ENCODE results near the gene CAPN13.

CAPN13 gene

GRCh38 chr2:30807249-30807648 lies at the start of gene CAPN13:
Gene CAPN13 (minus strand): TSS chr2:30807446. CDS start chr2:30787325, 20,121 bp downstream.
- no peak for DNase-seq

- no peak for DNase-seq
These were observed 40.6 kb upstream of the CAPN13 start for GRCh38 chr2:30847841-30848240.

GRCh38 chr2:30847329-30847728 lies 40.1 kb upstream of the CAPN13 start:
- DNase-seq = no peak

- no peak for DNase-seq
These were observed 21.3 kb upstream of the CAPN13 start for GRCh38 chr2:30828586-30828985.

- DNase-seq = no peak
These were observed 19.7 kb upstream of the CAPN13 start for GRCh38 chr2:30826916-30827315.

GRCh38 chr2:30826481-30826880 lies 19.2 kb upstream of the CAPN13 start:
- DNase-seq = no peak

- no peak for DNase-seq
These were observed 16.2 kb upstream of the CAPN13 start for GRCh38 chr2:30823452-30823851.

GRCh38 chr2:30821960-30822359 lies 14.7 kb upstream of the CAPN13 start:
- no peak for DNase-seq

GRCh38 chr2:30820381-30821055 lies 13.3 kb upstream of the CAPN13 start:
- DNase-seq = no peak

- DNase-seq = no peak
These were observed 2.7 kb upstream of the CAPN13 start for GRCh38 chr2:30809938-30810337.

GRCh38 chr2:30808695-30809094 lies 1.4 kb upstream of the CAPN13 start:
- DNase-seq = no peak

- DNase-seq = no peak
These were observed 4.0 kb downstream of the CAPN13 start for GRCh38 chr2:30803281-30803680.

- DNase-seq = no peak
These were observed 4.6 kb downstream of the CAPN13 start for GRCh38 chr2:30802611-30803010.

- DNase-seq = no peak
These were observed 5.3 kb downstream of the CAPN13 start for GRCh38 chr2:30801821-30802455.

- no peak for DNase-seq
These were observed 7.1 kb downstream of the CAPN13 start for GRCh38 chr2:30800159-30800558.

- DNase-seq = no peak
These were observed 7.9 kb downstream of the CAPN13 start for GRCh38 chr2:30799366-30799765.

GRCh38 chr2:30798536-30798991 lies 8.7 kb downstream of the CAPN13 start:
- no peak for DNase-seq

GRCh38 chr2:30797381-30798015 lies 9.7 kb downstream of the CAPN13 start:
- no peak for DNase-seq

GRCh38 chr2:30796699-30797098 lies 10.5 kb downstream of the CAPN13 start:
- no peak for DNase-seq

- DNase-seq = no peak
These were observed 14.7 kb downstream of the CAPN13 start for GRCh38 chr2:30792521-30792920.

- DNase-seq = no peak
These were observed 16.4 kb downstream of the CAPN13 start for GRCh38 chr2:30790879-30791278.

- DNase-seq = no peak
These were observed 17.5 kb downstream of the CAPN13 start for GRCh38 chr2:30789670-30790210.

- no peak for DNase-seq
These were observed 20.1 kb downstream of the CAPN13 start for GRCh38 chr2:30786923-30787685.
